Spinal cord (tissue), 10 donors: ENCODE results near the gene MEIOSIN. TPM values are rescaled to one million over a fixed set of nuclear protein-coding genes. Genes with fewer than 3 reads are reported as not detected.

Experiments used
- DNase-seq, 6 donors: peaks; one replicate each; pipeline versions ENCODE4 v3.0.0 to v3.0.0-alpha.2; 2013 to 2015; ENCODE audit warnings: low spot score in 6 of 6, low read depth in 4 of 6
- H3K27ac ChIP-seq: one replicate; pipeline ENCODE4 v1.5.1; 2013; ENCODE audit warnings: low read depth, low read length, control low read depth
- H3K27me3 ChIP-seq: one replicate; pipeline ENCODE4 v1.6.1; 2013; ENCODE audit warnings: low read length; ENCODE audit not compliant: control insufficient read depth, insufficient read depth
- H3K36me3 ChIP-seq: one replicate; pipeline ENCODE4 v1.6.1; 2013; ENCODE audit warnings: low read length; ENCODE audit not compliant: control insufficient read depth, insufficient read depth
- H3K4me1 ChIP-seq: one replicate; pipeline ENCODE4 v1.6.1; 2013; ENCODE audit warnings: low read length; ENCODE audit not compliant: control insufficient read depth, insufficient read depth
- H3K4me3 ChIP-seq: one replicate; pipeline ENCODE4 v1.5.1; 2013; ENCODE audit warnings: low read depth, low read length, control low read depth
- H3K9me3 ChIP-seq: one replicate; pipeline ENCODE4 v1.6.1; 2013; ENCODE audit warnings: low read length; ENCODE audit not compliant: control insufficient read depth, insufficient read depth
- WGBS: methylation state at CpG from one replicate; pipeline ENCODE4 v1.1.5; 2013; ENCODE audit warnings: missing lambda C conversion rate; ENCODE audit not compliant: insufficient coverage; 5-methylcytosine and 5-hydroxymethylcytosine counted together
- polyA plus RNA-seq, 2 donors: library from polyadenylated mRNA; unstranded; fragments of 120-200 nt; gene quantifications; one replicate each; pipeline ENCODE4 v1.2.1, GENCODE V29; 2013; ENCODE audit not compliant: insufficient read length in 2 of 2
- total RNA-seq, 2 donors: library from RNA; depleted of rRNA in 1 of 2; stranded (reverse); fragments of 120-200 nt in 1 of 2; fragments of >200 nt in 1 of 2; gene quantifications; one replicate each; pipeline versions ENCODE4 v1.2.3 to v1.2.4, GENCODE V29; 2013 to 2014
- donor health status: healthy.

MEIOSIN gene
- total and polyA plus RNA-seq, 4 donors, result not detected

DNA sequence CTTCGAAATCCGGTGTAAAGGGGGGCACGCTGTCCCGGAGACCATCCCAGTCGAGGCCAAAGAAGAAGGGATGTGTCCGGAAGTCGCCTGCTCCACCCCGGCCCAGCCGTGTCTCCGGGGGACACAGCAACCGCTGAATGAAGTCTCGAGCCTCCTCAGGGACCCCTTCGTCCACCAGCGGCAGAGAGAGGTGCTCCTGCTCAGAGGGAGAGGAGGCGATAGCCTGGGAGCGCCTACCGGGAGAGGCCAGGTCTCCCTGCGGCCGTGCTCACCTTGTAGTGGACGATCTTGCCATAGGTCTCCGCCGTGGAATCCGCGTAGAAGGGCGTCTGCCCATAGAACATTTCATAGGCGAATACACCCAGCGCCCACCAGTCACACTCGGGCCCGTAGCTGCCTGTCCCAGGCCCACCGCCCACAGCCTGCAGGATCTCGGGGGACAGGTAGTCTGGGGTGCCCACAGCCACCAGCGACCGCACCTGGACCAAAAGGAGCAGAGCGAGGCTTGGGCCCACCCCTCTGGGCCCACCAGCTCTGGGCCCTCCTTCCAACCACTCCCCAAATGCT lies 44.2 kb downstream of the MEIOSIN start:
- Histone ChIP-seq H3K9me3 (no peaks in the 10 kb centered on the region), H3K4me1 (peaks cover 37% of the 10 kb centered on the region), H3K36me3 (peaks cover 82% of the 10 kb centered on the region), H3K4me3 (no peak overlapping the region), H3K27me3 (no peaks in the 10 kb centered on the region), H3K27ac (no peak overlapping the region)
- no peak for DNase-seq
- 96% methylated on average over 34 of the region's 34 CpGs for WGBS

- Histone ChIP-seq H3K27ac (no peak overlapping the region), H3K9me3 (no peaks in the 10 kb centered on the region), H3K27me3 (no peaks in the 10 kb centered on the region), H3K4me1 (peaks cover 42% of the 10 kb centered on the region), H3K36me3 (peaks cover 80% of the 10 kb centered on the region), H3K4me3 (no peak overlapping the region)
- no peak for DNase-seq
- 97% methylated on average over 25 of the region's 28 CpGs for WGBS
Measured at GRCh38 chr19:45778010-45778661, 44.9 kb downstream of the MEIOSIN start.

GRCh38 chr19:45779231-45780145 lies 46.2 kb downstream of the MEIOSIN start:
- peaks cover 49% of the 10 kb centered on the region for H3K4me1 ChIP-seq
- no peaks in the 10 kb centered on the region for H3K27me3 ChIP-seq
- peak overlapping the region; percentile 16 for H3K4me3 ChIP-seq
- H3K27ac ChIP-seq, result no peak overlapping the region
- peak in 2 of 6 donors; percentile 77 to 85 for DNase-seq
- H3K9me3 ChIP-seq, result no peaks in the 10 kb centered on the region
- 17% methylated on average over 30 of the region's 48 CpGs for WGBS
- H3K36me3 ChIP-seq, result peaks cover 83% of the 10 kb centered on the region

- Histone ChIP-seq H3K4me3 (no peak overlapping the region), H3K36me3 (peaks cover 84% of the 10 kb centered on the region)
- DNase-seq, result no peak
Measured at GRCh38 chr19:45780146-45780447, 46.9 kb downstream of the MEIOSIN start.

GRCh38 chr19:45780448-45781213 lies 47.4 kb downstream of the MEIOSIN start:
- peaks cover 54% of the 10 kb centered on the region for H3K4me1 ChIP-seq
- no peak overlapping the region for H3K4me3 ChIP-seq
- no peaks in the 10 kb centered on the region for H3K27me3 ChIP-seq
- 59% methylated on average over 5 of the region's 13 CpGs for WGBS
- no peak for DNase-seq
- no peak overlapping the region for H3K27ac ChIP-seq
- H3K36me3 ChIP-seq, result peaks cover 87% of the 10 kb centered on the region
- no peaks in the 10 kb centered on the region for H3K9me3 ChIP-seq

More at GRCh38 chr19:45780146-45780447, 46.9 kb downstream of the MEIOSIN start:
- WGBS, result 74% methylated on average over 3 of the region's 4 CpGs
- H3K9me3 ChIP-seq, result no peaks in the 10 kb centered on the region
- no peak overlapping the region for H3K27ac ChIP-seq
- no peaks in the 10 kb centered on the region for H3K27me3 ChIP-seq
- H3K4me1 ChIP-seq, result peaks cover 54% of the 10 kb centered on the region

DNA sequence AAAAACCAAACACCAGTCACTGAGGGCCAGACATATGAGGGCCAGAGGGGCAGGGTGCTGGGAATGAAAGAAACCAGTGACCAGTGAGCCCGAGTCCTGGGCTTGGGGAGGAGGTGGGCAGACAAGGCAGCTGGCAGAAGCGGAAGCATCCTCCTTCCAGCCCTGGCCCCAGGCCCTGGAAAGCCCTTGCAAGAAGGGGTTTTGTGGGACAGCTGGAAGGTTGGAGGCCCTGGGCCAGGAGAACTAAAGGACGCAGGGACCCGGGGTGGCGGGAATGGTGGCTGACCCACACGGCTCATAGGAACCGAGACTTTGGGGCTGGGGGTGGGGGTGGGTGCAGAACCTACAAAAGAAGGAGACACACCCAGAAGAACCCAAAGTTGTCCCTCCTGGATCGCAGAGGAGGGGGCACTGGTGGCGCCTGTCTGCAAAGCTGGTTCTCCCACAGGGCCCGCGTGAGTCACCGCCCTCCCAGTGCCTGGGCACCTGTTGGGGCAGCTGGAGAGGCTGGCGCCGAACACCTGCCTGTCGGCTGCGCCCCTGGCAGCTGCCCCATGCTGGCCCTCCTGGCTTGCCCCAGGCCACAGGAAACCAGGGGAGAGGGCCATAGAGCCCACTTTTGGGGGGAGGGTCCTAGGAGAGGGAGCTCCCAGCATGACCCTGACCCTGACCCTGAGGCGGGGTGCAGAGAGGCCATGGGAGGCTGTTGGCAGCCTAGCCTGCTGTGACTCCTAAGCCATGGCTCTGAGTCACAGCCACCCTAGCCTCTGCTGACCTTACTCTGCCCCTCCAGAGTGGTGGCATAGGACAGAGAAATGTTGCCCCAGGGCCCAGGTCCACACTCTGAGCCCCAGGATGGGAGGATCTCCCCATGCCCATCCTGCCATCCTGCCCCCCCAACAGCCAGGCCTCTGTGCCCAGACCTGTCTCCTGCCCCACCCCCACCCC lies 48.2 kb downstream of the MEIOSIN start:
- 67% methylated on average over 17 of the region's 17 CpGs for WGBS
- no peaks in the 10 kb centered on the region for H3K27me3 ChIP-seq
- H3K27ac ChIP-seq, result peak overlapping the region; percentile 1
- H3K4me3 ChIP-seq, result peak overlapping the region; percentile 36
- H3K9me3 ChIP-seq, result no peaks in the 10 kb centered on the region
- DNase-seq, result no peak
- peaks cover 92% of the 10 kb centered on the region for H3K36me3 ChIP-seq
- peaks cover 54% of the 10 kb centered on the region for H3K4me1 ChIP-seq

- DNase-seq, result no peak
- 45% methylated on average over 16 of the region's 18 CpGs for WGBS
- H3K36me3 ChIP-seq, result peaks cover 92% of the 10 kb centered on the region
- H3K9me3 ChIP-seq, result no peaks in the 10 kb centered on the region
- H3K27me3 ChIP-seq, result no peaks in the 10 kb centered on the region
- peaks cover 54% of the 10 kb centered on the region for H3K4me1 ChIP-seq
- peak within 1 kb of the TSS; percentile 45 for H3K27ac ChIP-seq
- H3K4me3 ChIP-seq, result peak within 1 kb of the TSS; percentile 36
Measured at GRCh38 chr19:45782162-45782691, 49.0 kb downstream of the MEIOSIN start, which contains the start of gene DMPK. TSS of gene DMPK (minus strand) at chr19:45782490. CDS start at chr19:45782352, 138 bp downstream.

DNA sequence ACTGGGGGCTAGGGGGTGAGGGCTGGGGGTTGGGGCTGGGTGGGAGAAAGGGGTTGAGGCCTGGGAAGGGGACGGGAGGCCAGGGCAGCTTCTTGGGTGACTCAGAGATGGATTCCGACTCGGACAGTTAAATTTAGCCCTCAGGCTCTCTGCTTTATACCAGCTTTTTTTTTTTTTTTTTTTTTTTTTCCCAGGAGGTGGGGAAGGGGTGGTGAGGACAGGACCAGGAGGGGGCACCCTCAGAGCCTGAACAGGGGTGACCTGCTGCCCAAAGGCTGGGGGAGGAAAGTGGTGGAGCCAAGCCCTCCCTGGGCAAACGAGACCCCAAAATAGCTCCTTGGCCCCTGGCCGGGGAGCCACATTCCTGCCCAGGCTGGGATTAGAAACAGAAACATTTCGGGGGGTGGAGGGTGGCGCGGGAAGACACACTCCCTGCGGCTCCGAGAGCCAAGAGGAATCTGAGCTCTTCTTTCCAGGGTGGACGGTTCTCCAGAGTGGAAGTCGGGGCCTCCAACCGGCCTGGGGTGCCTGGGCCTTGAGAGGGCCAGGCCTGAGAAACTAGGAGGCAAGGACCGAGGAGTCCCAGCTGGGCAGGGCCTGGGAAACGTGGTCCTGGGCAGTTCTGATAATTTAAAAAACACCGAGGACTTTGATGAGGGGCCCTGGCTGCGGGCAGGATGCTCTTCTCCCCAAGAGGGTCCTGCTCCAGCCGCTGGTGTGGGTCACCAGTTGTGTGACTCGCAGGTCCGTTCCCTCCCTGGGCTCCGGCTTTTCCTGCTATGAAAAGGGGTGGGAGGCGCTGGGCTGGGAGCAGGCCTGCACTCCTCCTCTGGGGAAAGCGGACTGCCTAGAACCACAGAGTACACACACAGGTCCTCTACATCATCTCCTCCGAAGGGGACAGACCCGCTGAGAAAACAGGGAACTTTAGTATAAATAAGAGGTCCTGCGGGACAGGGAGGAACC lies 49.9 kb downstream of the MEIOSIN start:
- peak overlapping the region; percentile 45 for H3K27ac ChIP-seq
- peaks cover 54% of the 10 kb centered on the region for H3K4me1 ChIP-seq
- H3K4me3 ChIP-seq, result no peak overlapping the region
- H3K9me3 ChIP-seq, result no peaks in the 10 kb centered on the region
- H3K27me3 ChIP-seq, result no peaks in the 10 kb centered on the region
- peaks cover 91% of the 10 kb centered on the region for H3K36me3 ChIP-seq
- no peak for DNase-seq
- WGBS, result 62% methylated on average over 14 of the region's 26 CpGs
